SK-N-SH (cell line): Measurements from ENCODE around the gene SLC24A4. TPM values are rescaled to one million over a fixed set of nuclear protein-coding genes. Genes with fewer than 3 reads are reported as not detected.

ENCODE experiments used
- CTCF ChIA-PET: fragments of 300-600, 350-600 bp; formaldehyde crosslinking; extraction: SDS; loops from one replicate; lab custom pipeline; 2021; lab: Yijun Ruan, JAX
- POLR2A ChIA-PET: fragments of 350-600 bp; sonication (Branson Sonifier 250); formaldehyde crosslinking; extraction: SDS; loops from one replicate; lab custom pipeline; 2020; ENCODE audit warnings: antibody characterized with exemption, inconsistent platforms; lab: Yijun Ruan, JAX
- DNase-seq: peaks from one replicate; pipeline ENCODE4 v3.0.0; 2012
- H2AFZ ChIP-seq: fragments of 200-600 bp; sonication (generic); 2 replicates; pipeline ENCODE4 v1.8.1; 2016; ENCODE audit warnings: antibody characterized with exemption, mild to moderate bottlenecking, low read depth
- H3F3A ChIP-seq: fragments of 200-600 bp; sonication (generic); replicated peaks from 2 replicates; pipeline ENCODE3; 2016; ENCODE audit warnings: antibody characterized with exemption, mild to moderate bottlenecking; ENCODE audit not compliant: insufficient read depth
- H3K27ac ChIP-seq, 2 experiments: fragments of 200-500 bp in 1 of 2; fragments of 200-600 bp in 1 of 2; sonication (Bioruptor generic) in 1 of 2; sonication (generic), shearing (Covaris generic) in 1 of 2; 2 replicates each; pipeline versions ENCODE4 v1.5.1 to v1.6.1; 2014 to 2016; ENCODE audit warnings: low read depth in 2 of 2, inconsistent platforms in 1 of 2, low read length in 1 of 2, mild to moderate bottlenecking in 1 of 2, mixed read lengths in 1 of 2
- H3K27me3 ChIP-seq: fragments of 200-600 bp; sonication (generic), shearing (Covaris generic); 2 replicates; pipeline ENCODE4 v1.6.1; 2016; ENCODE audit warnings: mixed run types; ENCODE audit not compliant: insufficient read depth
- H3K36me3 ChIP-seq, 2 experiments: fragments of 200-500 bp in 1 of 2; fragments of 200-600 bp in 1 of 2; sonication (Bioruptor generic) in 1 of 2; sonication (generic) in 1 of 2; replicated peaks in 1 of 2; 2 replicates each; pipeline versions ENCODE3 to v1.5.1; 2014 to 2016; ENCODE audit warnings: low read length in 1 of 2, mild to moderate bottlenecking in 1 of 2; ENCODE audit not compliant: insufficient read depth in 2 of 2, control insufficient read depth in 1 of 2
- H3K4me1 ChIP-seq, 2 experiments: fragments of 200-500 bp in 1 of 2; fragments of 200-600 bp in 1 of 2; sonication (Bioruptor generic) in 1 of 2; sonication (generic), shearing (Covaris generic) in 1 of 2; 2 replicates each; pipeline versions ENCODE4 v1.5.1 to v1.6.1; 2014 to 2016; ENCODE audit warnings: low read depth in 1 of 2, low read length in 1 of 2, mixed run types in 1 of 2; ENCODE audit not compliant: insufficient read depth in 2 of 2, control insufficient read depth in 1 of 2
- H3K4me2 ChIP-seq: fragments of 200-600 bp; sonication (generic), shearing (Covaris generic); 2 replicates; pipeline ENCODE4 v1.6.1; 2017; ENCODE audit warnings: mixed run types
- H3K4me3 ChIP-seq, 2 experiments: fragments of 200-500 bp in 1 of 2; fragments of 200-600 bp in 1 of 2; sonication (Bioruptor generic) in 1 of 2; sonication (generic), shearing (Covaris generic) in 1 of 2; 2 replicates each; pipeline versions ENCODE4 v1.5.1 to v1.8.1; 2014 to 2016; ENCODE audit warnings: low read depth in 2 of 2, inconsistent platforms in 1 of 2, low read length in 1 of 2, mild to moderate bottlenecking in 1 of 2, mixed read lengths in 1 of 2, moderate library complexity in 1 of 2
- H3K79me2 ChIP-seq: fragments of 200-600 bp; sonication (generic); 2 replicates; pipeline ENCODE4 v1.8.1; 2017; ENCODE audit warnings: mild to moderate bottlenecking; ENCODE audit not compliant: insufficient read depth
- H3K9ac ChIP-seq: fragments of 200-600 bp; sonication (generic); 2 replicates; pipeline ENCODE4 v1.6.1; 2017; ENCODE audit warnings: mixed run types
- H3K9me2 ChIP-seq: fragments of 200-600 bp; sonication (generic); 2 replicates; pipeline ENCODE4 v1.6.1; 2017; ENCODE audit warnings: mixed run types
- H3K9me3 ChIP-seq: fragments of 200-600 bp; sonication (generic); 2 replicates; pipeline ENCODE4 v1.6.1; 2017; ENCODE audit warnings: mixed run types, mild to moderate bottlenecking, moderate library complexity
- H4K20me1 ChIP-seq: fragments of 200-600 bp; sonication (generic); 2 replicates; pipeline ENCODE4 v1.6.1; 2017; ENCODE audit warnings: mild to moderate bottlenecking, mixed run types; ENCODE audit not compliant: insufficient read depth
- ELF1 ChIP-seq: IDR thresholded peaks from 2 replicates; pipeline ENCODE4 v1.4.0; 2012
- EP300 ChIP-seq, 2 experiments: IDR thresholded peaks; 2 replicates each; pipeline versions ENCODE4 v1.4.0 to v1.6.1; 2012; ENCODE audit warnings: borderline replicate concordance in 1 of 2, low read depth in 1 of 2, low read length in 1 of 2
- FOXM1 ChIP-seq: IDR thresholded peaks from 2 replicates; pipeline ENCODE4 v1.4.0; 2012; ENCODE audit warnings: low read depth, mild to moderate bottlenecking
- IRF3 ChIP-seq: fragments of 150-350 bp; IDR thresholded peaks from 2 replicates; pipeline ENCODE4 v1.6.1; 2016; ENCODE audit warnings: mild to moderate bottlenecking, low read depth, low read length
- JUND ChIP-seq: IDR thresholded peaks from 2 replicates; pipeline ENCODE4 v1.4.0; 2012
- MEF2A ChIP-seq: IDR thresholded peaks from 2 replicates; pipeline ENCODE4 v1.4.0; 2012; ENCODE audit warnings: low read depth, borderline replicate concordance
- NFIC ChIP-seq: IDR thresholded peaks from 2 replicates; pipeline ENCODE4 v1.4.0; 2012; ENCODE audit warnings: borderline replicate concordance
- RXRA ChIP-seq: IDR thresholded peaks from 2 replicates; pipeline ENCODE4 v1.4.0; 2012; ENCODE audit warnings: low read depth, mild to moderate bottlenecking, borderline replicate concordance
- TCF12 ChIP-seq: IDR thresholded peaks from 2 replicates; pipeline ENCODE4 v1.4.0; 2012
- TEAD4 ChIP-seq: IDR thresholded peaks from 2 replicates; pipeline ENCODE4 v1.4.0; 2012; ENCODE audit warnings: mild to moderate bottlenecking, borderline replicate concordance; ENCODE audit not compliant: insufficient read depth
- WGBS: methylation state at CpG from one replicate; pipeline ENCODE4 v1.1.6; 2017; ENCODE audit warnings: low lambda C conversion rate; 5-methylcytosine and 5-hydroxymethylcytosine counted together
- polyA plus RNA-seq, 3 experiments: library from polyadenylated mRNA; depleted of rRNA; stranded (reverse); fragments of >200 nt; gene quantifications; 2 replicates each; pipeline ENCODE4 v1.2.3, GENCODE V29; 2012
- TF ChIP-seq, protein P1 (sequence below): IDR thresholded peaks from 2 replicates; pipeline ENCODE4 v1.6.1; 2012; ENCODE audit warnings: mild to moderate bottlenecking, low read depth, low read length, moderate library complexity
- TF ChIP-seq, protein P2 (sequence below): IDR thresholded peaks from 2 replicates; pipeline ENCODE4 v1.4.0; 2012; ENCODE audit warnings: low read depth

The SLC24A4 gene
- polyA plus RNA-seq, 1 of the 3 experiments (the other 2 are of a cell fraction) = 0.07 TPM

DNA sequence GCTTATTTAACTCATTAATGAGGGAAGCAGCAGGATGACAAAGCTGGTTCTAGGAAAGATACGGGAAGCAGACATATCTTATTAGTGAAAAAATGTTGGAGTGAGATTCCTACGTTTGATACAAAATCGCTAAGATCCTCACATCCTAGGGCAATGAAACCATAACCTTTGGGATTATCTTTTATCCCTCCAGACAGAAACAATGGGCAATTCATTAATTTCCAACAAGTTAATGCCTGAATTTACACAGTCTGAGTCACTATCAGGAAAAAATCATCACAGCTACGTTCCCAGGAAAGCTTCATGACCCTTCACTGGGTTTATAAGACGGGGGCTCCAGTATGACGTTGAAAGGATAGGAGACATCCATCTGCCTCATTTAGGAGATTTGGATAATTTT is 45.0 kb downstream of the SLC24A4 start:
- Histone ChIP-seq H3F3A (no peaks in the 10 kb centered on the region), H3K9me3 (no peaks in the 10 kb centered on the region), H3K9me2 (no peaks in the 10 kb centered on the region), H4K20me1 (no peaks in the 10 kb centered on the region), H3K27ac (no peak overlapping the region), H3K9ac (no peak overlapping the region), H3K4me1 (no peaks in the 10 kb centered on the region), H3K36me3 (no peaks in the 10 kb centered on the region), H3K4me2 (no peak overlapping the region), H2AFZ (no peak overlapping the region), H3K4me3 (no peak overlapping the region), H3K27me3 (peaks cover 82% of the 10 kb centered on the region), H3K79me2 (no peaks in the 10 kb centered on the region)
- WGBS = 11% methylated on average over 6 of the region's 6 CpGs
- DNase-seq = no peak
- TF ChIP-seq, protein P1, sequence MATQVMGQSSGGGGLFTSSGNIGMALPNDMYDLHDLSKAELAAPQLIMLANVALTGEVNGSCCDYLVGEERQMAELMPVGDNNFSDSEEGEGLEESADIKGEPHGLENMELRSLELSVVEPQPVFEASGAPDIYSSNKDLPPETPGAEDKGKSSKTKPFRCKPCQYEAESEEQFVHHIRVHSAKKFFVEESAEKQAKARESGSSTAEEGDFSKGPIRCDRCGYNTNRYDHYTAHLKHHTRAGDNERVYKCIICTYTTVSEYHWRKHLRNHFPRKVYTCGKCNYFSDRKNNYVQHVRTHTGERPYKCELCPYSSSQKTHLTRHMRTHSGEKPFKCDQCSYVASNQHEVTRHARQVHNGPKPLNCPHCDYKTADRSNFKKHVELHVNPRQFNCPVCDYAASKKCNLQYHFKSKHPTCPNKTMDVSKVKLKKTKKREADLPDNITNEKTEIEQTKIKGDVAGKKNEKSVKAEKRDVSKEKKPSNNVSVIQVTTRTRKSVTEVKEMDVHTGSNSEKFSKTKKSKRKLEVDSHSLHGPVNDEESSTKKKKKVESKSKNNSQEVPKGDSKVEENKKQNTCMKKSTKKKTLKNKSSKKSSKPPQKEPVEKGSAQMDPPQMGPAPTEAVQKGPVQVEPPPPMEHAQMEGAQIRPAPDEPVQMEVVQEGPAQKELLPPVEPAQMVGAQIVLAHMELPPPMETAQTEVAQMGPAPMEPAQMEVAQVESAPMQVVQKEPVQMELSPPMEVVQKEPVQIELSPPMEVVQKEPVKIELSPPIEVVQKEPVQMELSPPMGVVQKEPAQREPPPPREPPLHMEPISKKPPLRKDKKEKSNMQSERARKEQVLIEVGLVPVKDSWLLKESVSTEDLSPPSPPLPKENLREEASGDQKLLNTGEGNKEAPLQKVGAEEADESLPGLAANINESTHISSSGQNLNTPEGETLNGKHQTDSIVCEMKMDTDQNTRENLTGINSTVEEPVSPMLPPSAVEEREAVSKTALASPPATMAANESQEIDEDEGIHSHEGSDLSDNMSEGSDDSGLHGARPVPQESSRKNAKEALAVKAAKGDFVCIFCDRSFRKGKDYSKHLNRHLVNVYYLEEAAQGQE = no peak
- POLR2A ChIA-PET = no interaction called here
- CTCF ChIA-PET = no interaction called here

DNA sequence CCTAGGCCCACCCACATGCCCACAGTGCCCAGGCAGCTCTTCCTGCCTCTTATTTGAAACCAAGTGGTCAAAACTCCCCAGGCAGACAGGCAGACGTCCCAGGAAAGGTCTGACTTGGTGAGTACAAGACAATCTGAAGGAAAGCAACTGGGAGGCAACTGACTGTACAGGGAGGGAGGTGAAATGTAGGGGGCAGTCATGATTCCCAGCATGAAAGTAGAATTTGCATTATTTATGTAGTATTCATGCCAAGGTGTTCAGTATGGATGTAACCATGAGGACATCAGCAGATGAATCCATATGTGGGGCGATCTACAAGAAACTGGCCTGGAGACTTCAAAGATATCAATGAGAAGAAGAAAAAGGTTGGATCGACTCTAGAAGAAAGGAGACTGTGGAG is 46.1 kb downstream of the SLC24A4 start:
- no peaks in the 10 kb centered on the region for H3K36me3 ChIP-seq
- no peaks in the 10 kb centered on the region for H3K4me1 ChIP-seq
- ChIA-PET CTCF (no interaction called here), POLR2A (no interaction called here)
- no peak overlapping the region for H2AFZ ChIP-seq
- H3K4me3 ChIP-seq = no peak overlapping the region
- H3K27me3 ChIP-seq = peaks cover 72% of the 10 kb centered on the region
- no peak for TF ChIP-seq MEF2A
- TF ChIP-seq JUND = no peak
- TF ChIP-seq EP300 (IDR thresholded peaks at IDR 0.05; ENCODE audit: borderline replicate concordance in 1 of 2, low read depth in 1 of 2, low read length in 1 of 2) = no peak
- TF ChIP-seq NFIC = no peak
- TF ChIP-seq ELF1 = no peak
- TF ChIP-seq RXRA = no peak
- TF ChIP-seq, protein P1 = no peak
- TF ChIP-seq, protein P2, sequence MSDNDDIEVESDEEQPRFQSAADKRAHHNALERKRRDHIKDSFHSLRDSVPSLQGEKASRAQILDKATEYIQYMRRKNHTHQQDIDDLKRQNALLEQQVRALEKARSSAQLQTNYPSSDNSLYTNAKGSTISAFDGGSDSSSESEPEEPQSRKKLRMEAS = no peak
- no peak for TF ChIP-seq TEAD4
- no peak for TF ChIP-seq IRF3
- TF ChIP-seq FOXM1 = no peak
- TF ChIP-seq TCF12 = no peak
- no peak overlapping the region for H3K9ac ChIP-seq
- H3K79me2 ChIP-seq = no peaks in the 10 kb centered on the region
- H3K27ac ChIP-seq = no peak overlapping the region
- no peak overlapping the region for H3K4me2 ChIP-seq
- DNase-seq = no peak
- no peaks in the 10 kb centered on the region for H4K20me1 ChIP-seq
- H3K9me2 ChIP-seq = no peaks in the 10 kb centered on the region
- 9% methylated on average over 3 of the region's 3 CpGs for WGBS
- no peaks in the 10 kb centered on the region for H3K9me3 ChIP-seq
- H3F3A ChIP-seq = no peaks in the 10 kb centered on the region
